AG09319 (cell line): ENCODE data around the gene SCNN1A.

ENCODE experiments used
- DNase-seq: peaks from one replicate; pipeline ENCODE4 v3.0.0-alpha.2; 2010; ENCODE audit warnings: low read depth; ENCODE audit errors: extremely low read depth
- CTCF ChIP-seq: IDR thresholded peaks from 2 replicates; pipeline ENCODE4 v1.5.1; 2011; ENCODE audit warnings: low read depth, mild to moderate bottlenecking, inconsistent platforms, low read length, moderate library complexity

Gene SCNN1A

GRCh38 chr12:6315184-6315583 is 60.2 kb downstream of the SCNN1A start:
- no peak for DNase-seq
- no peak for TF ChIP-seq CTCF

- TF ChIP-seq CTCF = no peak
Measured at GRCh38 chr12:6314776-6315175, 60.6 kb downstream of the SCNN1A start.

GRCh38 chr12:6313326-6313940 is 61.9 kb downstream of the SCNN1A start:
- TF ChIP-seq CTCF = no peak
- no peak for DNase-seq

More at GRCh38 chr12:6314776-6315175, 60.6 kb downstream of the SCNN1A start:
- no peak for DNase-seq

GRCh38 chr12:6312529-6313325 is 62.6 kb downstream of the SCNN1A start:
- no peak for DNase-seq
- no peak for TF ChIP-seq CTCF

- DNase-seq = no peak
- no peak for TF ChIP-seq CTCF
Measured at GRCh38 chr12:6311822-6312528, 63.4 kb downstream of the SCNN1A start.

GRCh38 chr12:6310771-6311610 is 64.4 kb downstream of the SCNN1A start:
- no peak for TF ChIP-seq CTCF

More at GRCh38 chr12:6310771-6311610, 64.4 kb downstream of the SCNN1A start:
- DNase-seq = no peak
